Body of pancreas (tissue), 4 donors: ENCODE results near the gene KANSL2. TPM values are rescaled to one million over a fixed set of nuclear protein-coding genes. Genes with fewer than 3 reads are reported as not detected.
"Not testable (repeated sequence)": the region's sequence is repeated elsewhere in the genome, so short reads cannot be mapped to it uniquely, and the experiment has no call there.

Source experiments
- ATAC-seq: fragments of 150-250 bp; one replicate; pipeline ENCODE4 v1.9.1; 2016
- DNase-seq, 4 donors: peaks; one replicate each; pipeline ENCODE4 v3.0.0-alpha.2; 2019
- H3K27ac ChIP-seq, 4 donors: fragments of 200-600 bp; sonication (generic); 1 replicate in 3 of 4; 2 replicates in 1 of 4; pipeline versions ENCODE4 v1.5.1 to v1.6.1; 2016 to 2019; ENCODE audit warnings: mild to moderate bottlenecking in 1 of 4, mixed read lengths in 1 of 4, moderate library complexity in 1 of 4
- H3K27me3 ChIP-seq, 2 donors: fragments of 200-600 bp; sonication (generic); one replicate each; pipeline ENCODE4 v1.6.0; 2016; ENCODE audit warnings: mild to moderate bottlenecking in 1 of 2
- H3K36me3 ChIP-seq, 2 donors: fragments of 200-600 bp; sonication (generic); replicated peaks in 1 of 2; 2 replicates each; pipeline ENCODE4 v1.5.1; 2016; ENCODE audit warnings: low read depth in 2 of 2; ENCODE audit not compliant: insufficient read depth in 1 of 2
- H3K4me1 ChIP-seq: fragments of 200-600 bp; sonication (generic); one replicate; pipeline ENCODE4 v1.6.0; 2016
- H3K4me3 ChIP-seq, 2 donors: fragments of 200-600 bp; sonication (generic); 1 replicate in 1 of 2; 2 replicates in 1 of 2; pipeline ENCODE4 v1.5.1; 2016 to 2019
- H3K9me3 ChIP-seq, 3 donors: fragments of 200-600 bp; sonication (generic); 1 replicate in 2 of 3; 2 replicates in 1 of 3; pipeline ENCODE4 v1.5.1; 2016
- POLR2A ChIP-seq, 3 donors: fragments of 450-650 bp; IDR thresholded peaks; one replicate each; pipeline ENCODE4 v1.6.1; 2016; ENCODE audit warnings: antibody characterized with exemption in 3 of 3, mild to moderate bottlenecking in 2 of 3
- whole genome bisulfite sequencing, 2 donors: methylation state at CpG; one replicate each; pipeline ENCODE4 v1.1.5; 2017; 5-methylcytosine and 5-hydroxymethylcytosine counted together
- intact Hi-C: fragments of 100-400 bp; cut with DNase I; formaldehyde crosslinking; loops from one replicate; pipeline ENCODE4 v1.15.1; 2023
- total RNA-seq, 2 donors: library from RNA; depleted of rRNA; stranded (reverse); fragments of >200 nt; gene quantifications; one replicate each; pipeline ENCODE4 v1.1.0, GENCODE V29; 2016
- TF ChIP-seq, protein P1 (sequence below), 7 experiments: fragments of 450-650 bp in 4 of 7; fragments of 200-600 bp in 3 of 7; sonication (generic) in 3 of 7; IDR thresholded peaks; one replicate each; pipeline ENCODE4 v1.5.1; 2016 to 2019; ENCODE audit warnings: antibody characterized with exemption in 7 of 7

The KANSL2 gene, protein sequence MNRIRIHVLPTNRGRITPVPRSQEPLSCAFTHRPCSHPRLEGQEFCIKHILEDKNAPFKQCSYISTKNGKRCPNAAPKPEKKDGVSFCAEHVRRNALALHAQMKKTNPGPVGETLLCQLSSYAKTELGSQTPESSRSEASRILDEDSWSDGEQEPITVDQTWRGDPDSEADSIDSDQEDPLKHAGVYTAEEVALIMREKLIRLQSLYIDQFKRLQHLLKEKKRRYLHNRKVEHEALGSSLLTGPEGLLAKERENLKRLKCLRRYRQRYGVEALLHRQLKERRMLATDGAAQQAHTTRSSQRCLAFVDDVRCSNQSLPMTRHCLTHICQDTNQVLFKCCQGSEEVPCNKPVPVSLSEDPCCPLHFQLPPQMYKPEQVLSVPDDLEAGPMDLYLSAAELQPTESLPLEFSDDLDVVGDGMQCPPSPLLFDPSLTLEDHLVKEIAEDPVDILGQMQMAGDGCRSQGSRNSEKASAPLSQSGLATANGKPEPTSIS
- 10 to 100 TPM; 19.1 to 20.0 TPM for total RNA-seq

DNA sequence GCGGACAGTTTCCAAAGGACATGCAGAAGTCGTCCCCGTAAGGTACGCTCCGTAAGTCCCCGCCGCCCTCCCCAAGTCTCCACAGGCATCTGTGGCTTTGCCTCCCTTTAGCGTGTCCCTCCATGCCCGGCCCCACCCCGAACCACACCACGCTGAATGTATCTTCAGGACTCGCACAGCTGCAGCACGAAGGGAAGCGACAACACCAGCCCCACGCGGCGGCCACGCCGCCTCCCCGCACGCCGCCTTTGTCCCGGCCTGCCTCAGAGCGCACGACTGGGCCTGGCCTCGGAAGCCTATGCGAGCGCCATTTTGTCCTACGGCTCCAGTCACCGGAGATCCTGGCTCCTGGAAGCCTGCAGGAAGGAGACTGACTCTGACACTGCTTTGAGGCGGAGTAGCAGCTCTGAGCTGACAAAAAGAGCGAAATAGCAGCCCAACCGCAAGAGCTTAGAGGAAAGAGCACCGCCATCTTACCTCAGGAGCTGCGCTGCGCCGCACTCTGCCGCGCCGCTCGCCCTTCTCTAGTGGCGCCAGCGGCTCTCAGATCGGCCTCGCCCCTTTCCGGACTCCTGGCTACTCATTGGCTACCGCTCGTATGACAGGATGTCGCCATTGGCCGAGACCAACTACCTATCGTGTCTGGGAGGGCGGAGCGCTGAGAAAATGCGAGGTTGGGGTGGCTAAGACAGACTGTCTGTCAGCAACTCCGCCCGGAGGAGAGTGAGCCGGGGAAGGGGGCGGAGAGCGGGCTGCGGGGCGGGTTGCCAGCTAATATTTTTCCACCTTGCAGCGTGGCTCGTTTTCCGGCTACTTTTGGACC lies at the start of gene KANSL2:
Gene KANSL2, minus strand, starts transcription at position 529 of the 823 bp plus-strand sequence. CDS start 606 bp downstream, outside the sequence.
- DNase-seq (peak; percentile 98 to 100 (median 99)), ATAC-seq (peak; percentile 100)
- 0% methylated on average over 41 to 64 of the region's 64 CpGs for whole genome bisulfite sequencing, 2 donors
- Histone ChIP-seq H3K4me3 (peak within 1 kb of the TSS; percentile 76 to 85), H3K27me3 (no peaks in the 10 kb centered on the region), H3K4me1 (peaks cover 34% of the 10 kb centered on the region), H3K9me3 (no peaks in the 10 kb centered on the region), H3K27ac (peak within 1 kb of the TSS; percentile 75 to 95 (median 88)), H3K36me3 (peaks cover 0 to 5% of the 10 kb centered on the region in 2 donors)
- intact Hi-C loops = no loop called here
- TF ChIP-seq POLR2A (IDR thresholded peaks at IDR 0.05) = peak; percentile 98 to 99 (median 99)
- TF ChIP-seq, protein P1, sequence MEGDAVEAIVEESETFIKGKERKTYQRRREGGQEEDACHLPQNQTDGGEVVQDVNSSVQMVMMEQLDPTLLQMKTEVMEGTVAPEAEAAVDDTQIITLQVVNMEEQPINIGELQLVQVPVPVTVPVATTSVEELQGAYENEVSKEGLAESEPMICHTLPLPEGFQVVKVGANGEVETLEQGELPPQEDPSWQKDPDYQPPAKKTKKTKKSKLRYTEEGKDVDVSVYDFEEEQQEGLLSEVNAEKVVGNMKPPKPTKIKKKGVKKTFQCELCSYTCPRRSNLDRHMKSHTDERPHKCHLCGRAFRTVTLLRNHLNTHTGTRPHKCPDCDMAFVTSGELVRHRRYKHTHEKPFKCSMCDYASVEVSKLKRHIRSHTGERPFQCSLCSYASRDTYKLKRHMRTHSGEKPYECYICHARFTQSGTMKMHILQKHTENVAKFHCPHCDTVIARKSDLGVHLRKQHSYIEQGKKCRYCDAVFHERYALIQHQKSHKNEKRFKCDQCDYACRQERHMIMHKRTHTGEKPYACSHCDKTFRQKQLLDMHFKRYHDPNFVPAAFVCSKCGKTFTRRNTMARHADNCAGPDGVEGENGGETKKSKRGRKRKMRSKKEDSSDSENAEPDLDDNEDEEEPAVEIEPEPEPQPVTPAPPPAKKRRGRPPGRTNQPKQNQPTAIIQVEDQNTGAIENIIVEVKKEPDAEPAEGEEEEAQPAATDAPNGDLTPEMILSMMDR (IDR thresholded peaks at IDR 0.05) = peak in 1 of 7 experiments; percentile 11

DNA sequence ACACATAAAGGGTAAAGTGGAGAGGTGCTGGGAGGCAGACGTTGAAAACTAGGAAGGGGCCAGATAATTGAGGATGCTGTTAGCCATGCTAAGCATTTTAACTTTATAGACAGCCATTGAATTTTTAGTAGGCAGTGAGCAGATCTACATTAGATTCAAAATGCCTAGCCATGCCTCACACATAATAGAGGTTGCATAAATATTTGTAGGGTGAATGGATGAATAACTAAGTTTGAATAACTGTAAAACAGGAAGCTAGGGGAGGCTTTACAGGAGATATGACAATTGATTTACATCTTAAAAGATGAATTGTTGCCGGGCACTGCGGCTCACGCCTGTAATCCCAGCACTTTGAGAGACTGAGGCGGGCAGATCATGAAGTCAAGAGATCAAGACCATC lies 46.8 kb upstream of the KANSL2 start:
- TF ChIP-seq, protein P1 (IDR thresholded peaks at IDR 0.05) = no peak
- no peak for TF ChIP-seq POLR2A (IDR thresholded peaks at IDR 0.05)
- Histone ChIP-seq H3K4me1 (no peaks in the 10 kb centered on the region), H3K36me3 (no peaks in the 10 kb centered on the region), H3K27ac (no peak overlapping the region), H3K9me3 (no peaks in the 10 kb centered on the region), H3K4me3 (no peak overlapping the region), H3K27me3 (no peaks in the 10 kb centered on the region)
- DNase-seq = no peak
- intact Hi-C loops = no loop called here
- 70 to 77% methylated on average over 5 of the region's 5 CpGs for WGBS, 2 donors
- ATAC-seq = no peak

DNA sequence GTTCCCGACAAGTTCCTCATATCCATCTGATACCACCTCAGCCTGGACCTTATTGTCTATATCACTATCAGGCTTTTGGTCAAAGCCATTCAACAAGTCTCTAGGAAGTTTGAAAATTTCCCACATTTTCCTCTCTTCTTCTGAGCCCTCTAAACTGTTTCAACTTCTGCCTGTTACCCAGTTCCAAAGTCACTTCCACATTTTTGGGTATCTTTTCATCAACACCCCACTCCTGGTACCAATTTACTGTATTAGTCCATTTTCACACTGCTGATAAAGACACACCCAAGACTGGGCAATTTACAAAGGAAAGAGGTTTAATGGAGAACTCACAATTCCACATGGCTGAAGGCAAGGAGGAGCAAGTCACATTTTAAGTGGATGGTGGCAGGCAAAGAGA lies 38.7 kb upstream of the KANSL2 start:
- H3K27me3 ChIP-seq, H3K36me3 ChIP-seq, ATAC-seq, intact Hi-C loops, H3K9me3 ChIP-seq, H3K4me3 ChIP-seq, H3K4me1 ChIP-seq, H3K27ac ChIP-seq, DNase-seq: not testable (repeated sequence)
- WGBS, 2 donors = 81 to 90% methylated on average over 1 of the region's 1 CpG

DNA sequence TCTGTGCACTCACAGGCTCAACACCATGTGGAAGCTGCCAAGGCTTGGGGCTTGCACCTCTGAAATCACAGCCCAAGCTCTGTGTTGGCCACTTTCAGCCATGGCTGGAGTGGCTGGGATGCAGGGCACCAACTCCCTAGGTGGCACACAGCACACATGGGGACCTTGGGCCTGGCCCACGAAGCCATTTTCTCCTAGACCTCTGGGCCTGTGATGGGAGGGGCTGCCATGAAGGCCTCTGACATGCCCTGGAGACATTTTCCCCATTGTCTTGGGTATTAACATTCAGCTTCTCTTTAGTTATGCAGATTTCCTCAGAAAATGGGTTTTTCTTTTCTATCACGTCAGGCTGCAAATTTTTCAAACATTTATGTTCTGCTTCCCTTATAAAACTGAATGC lies 38.1 kb upstream of the KANSL2 start:
- WGBS, 2 donors = 66 to 82% methylated on average over 1 to 2 of the region's 2 CpGs
- H3K4me1 ChIP-seq = peaks cover 12% of the 10 kb centered on the region
- DNase-seq, H3K27ac ChIP-seq, H3K9me3 ChIP-seq, ATAC-seq, H3K4me3 ChIP-seq, H3K27me3 ChIP-seq, intact Hi-C loops, H3K36me3 ChIP-seq: not testable (repeated sequence)

DNA sequence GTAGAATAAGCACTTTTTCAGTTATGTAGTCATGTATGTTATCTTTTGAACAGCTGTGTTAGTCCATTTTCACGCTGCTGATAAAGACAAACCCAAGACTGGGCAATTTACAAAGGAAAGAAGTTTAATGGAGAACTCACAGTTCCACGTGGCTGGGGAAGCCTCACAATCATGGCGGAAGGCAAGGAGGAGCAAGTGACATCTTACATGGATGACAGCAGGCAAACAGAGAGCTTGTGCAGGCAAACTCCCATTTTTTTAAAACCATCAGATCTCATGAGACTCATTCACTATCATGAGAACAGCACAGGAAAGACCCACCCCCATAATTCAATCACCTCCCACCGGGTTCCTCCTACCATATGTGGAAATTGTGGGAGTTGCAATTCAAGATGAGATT lies 37.0 kb upstream of the KANSL2 start:
- intact Hi-C loops, DNase-seq, H3K4me3 ChIP-seq, H3K27ac ChIP-seq, ATAC-seq, H3K36me3 ChIP-seq, H3K9me3 ChIP-seq, H3K27me3 ChIP-seq: not testable (repeated sequence)
- WGBS, 2 donors = 61 to 63% methylated on average over 4 of the region's 4 CpGs
- H3K4me1 ChIP-seq = peaks cover 24% of the 10 kb centered on the region

DNA sequence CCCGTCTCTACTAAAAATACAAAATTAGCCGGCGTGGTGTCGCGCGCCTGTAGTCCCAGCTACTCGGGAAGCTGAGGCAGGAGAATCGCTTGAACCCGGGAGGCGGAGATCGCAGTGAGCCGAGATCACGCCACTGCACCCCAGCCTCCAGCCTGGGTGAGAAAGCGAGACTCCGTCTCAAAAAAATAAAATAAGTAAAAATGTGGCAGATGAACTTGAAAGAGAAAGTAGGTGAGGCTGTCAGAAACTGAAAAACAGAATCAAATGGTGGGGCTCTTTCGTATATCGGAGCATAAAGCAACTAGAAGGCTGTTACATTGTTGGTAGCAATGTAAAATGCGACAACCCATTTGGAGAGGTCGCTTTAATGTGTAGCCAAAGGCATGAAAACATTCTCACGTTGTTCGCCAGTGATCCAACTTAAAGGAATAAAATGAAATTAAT lies 35.2 kb upstream of the KANSL2 start:
- no peaks in the 10 kb centered on the region for H3K27me3 ChIP-seq
- WGBS, 2 donors = 9 to 12% methylated on average over 21 of the region's 21 CpGs
- H3K4me1 ChIP-seq = peaks cover 33% of the 10 kb centered on the region
- ATAC-seq = no peak
- intact Hi-C loops = no loop called here
- peak overlapping the region; percentile 84 to 97 (median 92) for H3K27ac ChIP-seq
- H3K4me3 ChIP-seq = peak overlapping the region; percentile 5 to 25
- H3K9me3 ChIP-seq = no peaks in the 10 kb centered on the region
- TF ChIP-seq, protein P1 (IDR thresholded peaks at IDR 0.05) = no peak
- no peak for TF ChIP-seq POLR2A (IDR thresholded peaks at IDR 0.05)
- no peak for DNase-seq
- H3K36me3 ChIP-seq = no peaks in the 10 kb centered on the region
